Endothelial cell of umbilical vein (primary cell): ENCODE measurements around the gene GRIK3. TPM values are rescaled to one million over a fixed set of nuclear protein-coding genes. Genes with fewer than 3 reads are reported as not detected.

ENCODE experiments used
- BruUV-seq: library from RNA; stranded (reverse); fragments of 400-500 nt; replicated peaks from 2 replicates; lab custom pipeline; 2021; lab: Mats Ljungman, UMichigan
- CTCF ChIA-PET: fragments of 300-600, 350-600 bp; sonication (Branson Sonifier 250); formaldehyde crosslinking; loops from one replicate; lab custom pipeline; 2021; ENCODE audit warnings: antibody characterized with exemption, inconsistent platforms; lab: Charles Lee
- POLR2A ChIA-PET: fragments of 300-600, 350-600 bp; sonication (Branson Sonifier 250); formaldehyde crosslinking; loops from one replicate; lab custom pipeline; 2021; ENCODE audit warnings: antibody characterized with exemption, inconsistent platforms; lab: Charles Lee
- DNase-seq: peaks from one replicate; pipeline ENCODE4 v3.0.0-alpha.2; 2011; ENCODE audit warnings: low read depth, low spot score
- FAIRE-seq: peaks from 2 replicates; lab custom pipeline; 2011; peaks lifted over from hg19 to GRCh38; lab: Jason Lieb, UNC
- H2AFZ ChIP-seq: 2 replicates; pipeline ENCODE4 v1.6.0; 2012; ENCODE audit warnings: low read depth, low read length, control low read depth, inconsistent platforms
- H3K27ac ChIP-seq: 2 replicates; pipeline ENCODE4 v1.5.1; 2011; ENCODE audit warnings: low read depth, mild to moderate bottlenecking, control low read depth, low read length, moderate library complexity; ENCODE audit not compliant: insufficient read depth
- H3K27me3 ChIP-seq, 2 experiments: 2 replicates each; pipeline versions ENCODE4 v1.6.0 to v1.6.1; 2011; ENCODE audit warnings: low read length in 2 of 2, mixed read lengths in 1 of 2; ENCODE audit not compliant: control insufficient read depth in 2 of 2, insufficient read depth in 2 of 2
- H3K36me3 ChIP-seq, 2 experiments: 2 replicates in 1 of 2; 3 replicates in 1 of 2; pipeline ENCODE4 v1.5.1; 2011; ENCODE audit warnings: low read length in 2 of 2, mild to moderate bottlenecking in 1 of 2, moderate library complexity in 1 of 2; ENCODE audit not compliant: control insufficient read depth in 2 of 2, insufficient read depth in 2 of 2; ENCODE audit errors: extremely low read depth in 1 of 2
- H3K4me1 ChIP-seq: 3 replicates; pipeline ENCODE4 v1.5.1; 2011; ENCODE audit warnings: mild to moderate bottlenecking, low read length; ENCODE audit not compliant: control insufficient read depth, insufficient read depth; ENCODE audit errors: extremely low read depth
- H3K4me2 ChIP-seq: 2 replicates; pipeline ENCODE4 v1.6.1; 2011; ENCODE audit warnings: low read length, control low read depth, mixed read lengths; ENCODE audit not compliant: insufficient read depth
- H3K4me3 ChIP-seq, 3 experiments: fragments of 200-600 bp in 1 of 3; sonication (generic), shearing (Covaris generic) in 1 of 3; replicated peaks in 1 of 3; 2 replicates each; pipeline ENCODE4 v1.5.1; 2011 to 2016; ENCODE audit warnings: control low read depth in 3 of 3, low read length in 3 of 3, mild to moderate bottlenecking in 2 of 3, inconsistent platforms in 1 of 3, low read depth in 1 of 3, moderate library complexity in 1 of 3; ENCODE audit not compliant: insufficient read depth in 1 of 3
- H3K79me2 ChIP-seq: 2 replicates; pipeline ENCODE4 v1.6.0; 2012; ENCODE audit warnings: low read length, inconsistent platforms; ENCODE audit not compliant: control insufficient read depth, insufficient read depth
- H3K9ac ChIP-seq: replicated peaks from 2 replicates; pipeline ENCODE3; 2011; ENCODE audit warnings: low read length, control low read depth; ENCODE audit not compliant: insufficient read depth; ENCODE audit errors: extremely low read depth
- H3K9me1 ChIP-seq: replicated peaks from 3 replicates; pipeline ENCODE4 v1.6.0; 2011; ENCODE audit warnings: mild to moderate bottlenecking, low read length; ENCODE audit not compliant: control insufficient read depth, insufficient read depth; ENCODE audit errors: extremely low read depth
- H3K9me3 ChIP-seq: replicated peaks from 2 replicates; pipeline ENCODE4 v1.5.1; 2012; ENCODE audit warnings: low read length, inconsistent platforms; ENCODE audit not compliant: control insufficient read depth, insufficient read depth
- H4K20me1 ChIP-seq: replicated peaks from 2 replicates; pipeline ENCODE3; 2011; ENCODE audit warnings: mild to moderate bottlenecking, low read length; ENCODE audit not compliant: control insufficient read depth, insufficient read depth; ENCODE audit errors: extremely low read depth
- CTCF ChIP-seq, 2 donors: IDR thresholded peaks; 1 replicate in 1 of 2; 2 replicates in 1 of 2; pipeline ENCODE4 v1.5.1; 2011; ENCODE audit warnings: low read length in 2 of 2, mild to moderate bottlenecking in 2 of 2, moderate library complexity in 2 of 2, control low read depth in 1 of 2, inconsistent platforms in 1 of 2, low read depth in 1 of 2; ENCODE audit not compliant: insufficient read depth in 1 of 2; ENCODE audit errors: extremely low read depth in 1 of 2
- POLR2AphosphoS5 ChIP-seq: IDR thresholded peaks from 2 replicates; pipeline ENCODE4 v1.6.1; 2012; ENCODE audit warnings: low read depth, mild to moderate bottlenecking, control low read depth, low read length, moderate library complexity; ENCODE audit not compliant: insufficient read depth
- dilution Hi-C: fragments of 300-500 bp; cut with MboI; formaldehyde crosslinking; loops from one replicate; pipeline ENCODE4 v1.15.0; 2019; ENCODE audit warnings: low sequenced_read_pairs; ENCODE audit not compliant: extremely low pct_ligation_motif_present
- intact Hi-C: fragments of 100-400 bp; cut with micrococcal nuclease; formaldehyde crosslinking; loops from one replicate; pipeline ENCODE4 v1.10.0; 2022
- polyA plus RNA-seq, 4 experiments: library from polyadenylated mRNA; depleted of rRNA in 3 of 4; stranded (reverse) in 3 of 4; unstranded in 1 of 4; fragments of >200 nt; gene quantifications; 2 replicates each; pipeline versions ENCODE4 v1.2.1 to v1.2.3, GENCODE V29; 2011 to 2012; ENCODE audit warnings: missing spikeins in 1 of 4
- total RNA-seq: library from RNA; stranded (reverse); gene quantifications from 2 replicates; pipeline ENCODE4 v1.2.3, GENCODE V29; 2021

GRIK3 gene
- total and polyA plus RNA-seq, 2 donors (not counting 3 experiments of a cell fraction or from before 2014, with no cell fraction given): not detected

GRCh38 chr1:36751525-36751924 is 282.8 kb downstream of the GRIK3 start:
- FAIRE-seq: peak; percentile 50
- Histone ChIP-seq H2AFZ (no peak overlapping the region), H3K9me3 (no peaks in the 10 kb centered on the region), H3K4me3 (no peak overlapping the region), H3K9me1 (no peaks in the 10 kb centered on the region), H3K27me3 (no peaks in the 10 kb centered on the region), H3K27ac (no peak overlapping the region), H4K20me1 (no peaks in the 10 kb centered on the region), H3K36me3 (no peaks in the 10 kb centered on the region), H3K9ac (no peak overlapping the region), H3K79me2 (no peaks in the 10 kb centered on the region), H3K4me2 (no peak overlapping the region), H3K4me1 (peaks cover 17% of the 10 kb centered on the region)
- ChIA-PET CTCF (no interaction called here), POLR2A (no interaction called here)
- intact Hi-C loops: no loop called here
- DNase-seq: no peak
- dilution Hi-C loops: no loop called here
- TF ChIP-seq POLR2AphosphoS5: no peak
- BruUV-seq: no TSS peak

- FAIRE-seq: no peak
- H2AFZ ChIP-seq: no peak overlapping the region
- POLR2A ChIA-PET: no interaction called here
- no peak overlapping the region for H3K27ac ChIP-seq
- no peaks in the 10 kb centered on the region for H3K9me3 ChIP-seq
- DNase-seq: no peak
- TF ChIP-seq POLR2AphosphoS5 (no peak), CTCF (IDR thresholded peaks at IDR 0.05; ENCODE audit: extremely low read depth in 1 of 2, insufficient read depth in 1 of 2, low read depth in 1 of 2, low read length in 2 of 2) (no peak)
- no peaks in the 10 kb centered on the region for H3K9me1 ChIP-seq
- BruUV-seq: no TSS peak
- no peaks in the 10 kb centered on the region for H3K27me3 ChIP-seq
- no peaks in the 10 kb centered on the region for H3K36me3 ChIP-seq
- intact Hi-C loops: no loop called here
- no peaks in the 10 kb centered on the region for H3K79me2 ChIP-seq
- no peaks in the 10 kb centered on the region for H4K20me1 ChIP-seq
- H3K4me2 ChIP-seq: no peak overlapping the region
- CTCF ChIA-PET: no interaction called here
- dilution Hi-C loops: no loop called here
- no peak overlapping the region for H3K9ac ChIP-seq
- peaks cover 17% of the 10 kb centered on the region for H3K4me1 ChIP-seq
- H3K4me3 ChIP-seq: no peak overlapping the region
Measured at GRCh38 chr1:36748466-36748865, 285.8 kb downstream of the GRIK3 start.
